Measurements from ENCODE around the gene ZFP3. TPM values are rescaled to one million over a fixed set of nuclear protein-coding genes. Genes with fewer than 3 reads are reported as not detected.
"Not testable (repeated sequence)": the region's sequence is repeated elsewhere in the genome, so short reads cannot be mapped to it uniquely, and the experiment has no call there.

ZFP3 gene
- total and polyA plus RNA-seq, 8 donors, result 1.7 to 15.2 (median 4.6) TPM

DNA sequence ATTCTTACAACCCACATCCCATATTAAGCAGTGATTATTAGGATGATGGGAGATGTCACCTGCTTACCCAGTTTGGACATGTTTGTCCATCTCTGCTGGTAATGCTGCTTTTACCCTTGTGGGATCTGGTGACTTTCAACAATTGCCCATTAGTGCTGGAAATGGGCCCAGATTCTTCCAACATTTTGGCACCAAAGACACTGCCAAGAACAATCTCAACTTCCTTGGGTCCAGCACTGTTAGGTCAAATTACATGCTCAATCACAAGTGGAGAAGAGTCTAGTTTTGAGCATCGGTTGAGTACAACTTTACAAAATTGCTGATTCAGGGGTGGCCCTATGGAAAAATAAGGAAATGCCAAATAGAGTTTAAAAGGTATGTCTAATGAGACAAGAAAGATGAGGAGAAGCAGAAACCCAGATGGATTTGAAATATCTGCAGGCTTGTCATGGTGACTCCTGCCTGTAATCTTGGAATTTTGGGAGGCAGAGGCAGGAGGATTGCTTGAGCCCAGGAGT is 13.0 kb upstream of the ZFP3 start:
- no peaks in the 10 kb centered on the region for H3K9me3 ChIP-seq
- TF ChIP-seq POLR2A (IDR thresholded peaks at IDR 0.05) (no peak), POLR2AphosphoS5 (IDR thresholded peaks at IDR 0.05) (no peak), EP300 (IDR thresholded peaks at IDR 0.05) (no peak)
- TF ChIP-seq, protein P1, sequence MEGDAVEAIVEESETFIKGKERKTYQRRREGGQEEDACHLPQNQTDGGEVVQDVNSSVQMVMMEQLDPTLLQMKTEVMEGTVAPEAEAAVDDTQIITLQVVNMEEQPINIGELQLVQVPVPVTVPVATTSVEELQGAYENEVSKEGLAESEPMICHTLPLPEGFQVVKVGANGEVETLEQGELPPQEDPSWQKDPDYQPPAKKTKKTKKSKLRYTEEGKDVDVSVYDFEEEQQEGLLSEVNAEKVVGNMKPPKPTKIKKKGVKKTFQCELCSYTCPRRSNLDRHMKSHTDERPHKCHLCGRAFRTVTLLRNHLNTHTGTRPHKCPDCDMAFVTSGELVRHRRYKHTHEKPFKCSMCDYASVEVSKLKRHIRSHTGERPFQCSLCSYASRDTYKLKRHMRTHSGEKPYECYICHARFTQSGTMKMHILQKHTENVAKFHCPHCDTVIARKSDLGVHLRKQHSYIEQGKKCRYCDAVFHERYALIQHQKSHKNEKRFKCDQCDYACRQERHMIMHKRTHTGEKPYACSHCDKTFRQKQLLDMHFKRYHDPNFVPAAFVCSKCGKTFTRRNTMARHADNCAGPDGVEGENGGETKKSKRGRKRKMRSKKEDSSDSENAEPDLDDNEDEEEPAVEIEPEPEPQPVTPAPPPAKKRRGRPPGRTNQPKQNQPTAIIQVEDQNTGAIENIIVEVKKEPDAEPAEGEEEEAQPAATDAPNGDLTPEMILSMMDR (IDR thresholded peaks at IDR 0.05), result no peak
- no peaks in the 10 kb centered on the region for H3K36me3 ChIP-seq
- H3K4me1 ChIP-seq, result no peaks in the 10 kb centered on the region
- H3K27me3 ChIP-seq, result no peaks in the 10 kb centered on the region
- no peak for DNase-seq
- H3K27ac ChIP-seq, result no peak overlapping the region
- intact Hi-C loops (cut with DNase I; ENCODE audit: low total_unique reads), result loop anchor here (10.0 kb wide), 2 partner anchors 90 to 150 kb away; no protein-coding TSS in a partner anchor
- 58 to 77% (median 65%) methylated on average over 1 of the region's 1 CpG for WGBS, 5 donors
- H3K4me3 ChIP-seq, result no peak overlapping the region

DNA sequence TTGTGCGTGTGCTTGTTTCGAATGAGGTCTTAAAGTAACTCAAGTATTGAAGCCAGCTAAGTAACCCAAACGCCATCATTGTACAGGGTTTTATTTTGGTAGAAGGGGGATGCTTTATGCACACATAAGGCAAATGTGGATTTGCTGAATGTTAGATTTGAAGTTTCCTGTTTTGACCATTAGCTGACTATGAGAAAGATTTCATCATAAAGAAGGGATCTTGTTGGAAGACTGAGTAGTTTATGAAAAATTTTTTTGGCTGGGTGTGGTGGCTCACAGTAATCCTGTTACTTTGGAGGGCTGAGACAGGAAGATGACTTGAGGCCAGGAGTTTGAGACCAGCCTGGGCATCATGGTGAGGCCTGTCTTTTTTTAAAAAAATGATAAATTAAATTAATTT is 10.0 kb upstream of the ZFP3 start:
- intact Hi-C loops (cut with DNase I; ENCODE audit: low total_unique reads), result loop anchor here (10.0 kb wide), 2 partner anchors 93 to 153 kb away; no protein-coding TSS in a partner anchor
- TF ChIP-seq EP300 (IDR thresholded peaks at IDR 0.05) (no peak), POLR2A (IDR thresholded peaks at IDR 0.05) (no peak), POLR2AphosphoS5 (IDR thresholded peaks at IDR 0.05) (no peak)
- TF ChIP-seq, protein P1 (IDR thresholded peaks at IDR 0.05), result no peak
- H3K27ac ChIP-seq, result no peak overlapping the region
- no peaks in the 10 kb centered on the region for H3K4me1 ChIP-seq
- H3K9me3 ChIP-seq, result no peaks in the 10 kb centered on the region
- no peaks in the 10 kb centered on the region for H3K27me3 ChIP-seq
- H3K4me3 ChIP-seq, result no peak overlapping the region
- 90 to 95% (median 94%) methylated on average over 3 of the region's 3 CpGs for WGBS, 5 donors
- DNase-seq, result no peak
- no peaks in the 10 kb centered on the region for H3K36me3 ChIP-seq

DNA sequence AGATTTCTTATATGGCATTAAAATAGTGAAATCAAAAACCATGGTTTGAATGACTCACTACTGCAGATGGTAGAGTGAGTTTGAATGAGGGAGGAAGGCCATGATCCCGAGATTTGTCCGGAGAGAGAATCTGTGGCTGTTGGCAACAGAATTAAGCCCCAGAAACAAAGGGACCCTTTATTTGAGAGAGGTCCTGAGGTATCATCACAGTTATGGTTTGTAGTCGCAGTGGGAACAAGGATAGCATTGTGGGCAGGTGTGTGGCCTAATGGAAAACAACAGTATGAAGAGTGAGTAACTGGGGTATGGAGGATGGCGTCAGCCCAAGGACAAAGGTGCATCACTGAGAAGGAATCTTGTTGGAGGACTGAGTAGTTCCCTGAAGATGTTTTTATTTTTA is 8.5 kb upstream of the ZFP3 start:
- TF ChIP-seq, protein P1 (IDR thresholded peaks at IDR 0.05), result no peak
- TF ChIP-seq POLR2AphosphoS5 (IDR thresholded peaks at IDR 0.05) (no peak), EP300 (IDR thresholded peaks at IDR 0.05) (no peak), POLR2A (IDR thresholded peaks at IDR 0.05) (no peak)
- H3K4me3 ChIP-seq, result no peak overlapping the region
- intact Hi-C loops (cut with DNase I; ENCODE audit: low total_unique reads), result loop anchor here (10.0 kb wide), 2 partner anchors 95 to 155 kb away; no protein-coding TSS in a partner anchor
- H3K9me3 ChIP-seq, result no peaks in the 10 kb centered on the region
- no peaks in the 10 kb centered on the region for H3K27me3 ChIP-seq
- 79 to 95% (median 91%) methylated on average over 4 of the region's 4 CpGs for WGBS, 5 donors
- H3K36me3 ChIP-seq, result no peaks in the 10 kb centered on the region
- no peak overlapping the region for H3K27ac ChIP-seq
- H3K4me1 ChIP-seq, result no peaks in the 10 kb centered on the region
- DNase-seq, result no peak

DNA sequence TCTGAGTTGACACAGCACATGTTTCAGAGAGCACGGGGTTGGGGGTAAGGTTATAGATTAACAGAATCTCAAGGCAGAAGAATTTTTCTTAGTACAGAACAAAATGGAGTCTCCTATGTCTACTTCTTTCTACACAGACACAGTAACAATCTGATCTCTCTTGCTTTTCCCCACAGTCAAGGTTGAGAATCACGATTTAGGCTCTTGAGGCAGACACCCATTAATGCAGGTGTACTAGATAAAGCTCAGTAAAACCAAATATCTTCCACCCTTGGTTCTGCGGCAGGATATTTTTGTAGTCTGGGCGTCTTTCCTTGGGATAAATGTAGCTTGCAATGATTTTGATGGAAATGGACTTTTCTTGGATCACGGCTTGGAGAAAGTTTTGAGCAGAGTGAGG is 2.8 kb upstream of the ZFP3 start:
- intact Hi-C loops (cut with DNase I; ENCODE audit: low total_unique reads); DNase-seq; H3K9me3 ChIP-seq; H3K4me3 ChIP-seq; H3K36me3 ChIP-seq; H3K27me3 ChIP-seq; H3K27ac ChIP-seq: not testable (repeated sequence)
- H3K4me1 ChIP-seq, result peaks cover 16 to 29% (median 21%) of the 10 kb centered on the region in 4 donors
- WGBS, 5 donors, result 73 to 84% (median 81%) methylated on average over 4 to 5 of the region's 5 CpGs

DNA sequence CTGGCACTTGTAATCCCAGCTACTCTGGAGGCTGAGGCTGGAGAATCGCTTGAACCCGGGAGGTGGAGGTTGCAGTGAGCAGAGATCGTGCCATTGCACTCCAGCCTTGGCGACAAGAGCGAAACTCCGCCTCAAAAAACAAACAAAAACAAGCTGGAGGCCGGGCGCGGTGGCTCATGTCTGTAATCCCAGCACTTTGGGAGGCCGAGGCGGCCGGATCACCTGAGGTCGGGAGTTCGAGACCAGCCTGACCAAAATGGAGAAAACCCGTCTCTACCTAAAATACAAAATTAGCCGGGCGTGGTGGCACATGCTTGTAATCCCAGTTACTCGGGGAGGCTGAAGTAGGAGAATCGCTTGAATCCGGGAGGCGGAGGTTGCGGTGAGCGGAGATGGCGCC is 992 bp upstream of the ZFP3 start:
- intact Hi-C loops (cut with DNase I; ENCODE audit: low total_unique reads); DNase-seq; H3K9me3 ChIP-seq; H3K27me3 ChIP-seq: not testable (repeated sequence)
- Histone ChIP-seq H3K27ac (peak overlapping the region in 2 of 5 donors; percentile 82 to 83), H3K36me3 (peaks cover 0 to 12% (median 3%) of the 10 kb centered on the region in 4 donors), H3K4me3 (peak overlapping the region; percentile 71 to 94 (median 84)), H3K4me1 (peaks cover 16 to 29% (median 21%) of the 10 kb centered on the region in 4 donors)
- 96 to 99% (median 98%) methylated on average over 24 of the region's 24 CpGs for whole genome bisulfite sequencing, 5 donors

All from stomach (tissue), 9 donors.